HG02571 (cell line): Measurements from ENCODE around the gene TPRG1L.

ENCODE experiments used
- ATAC-seq: cut with Tn5 transposase; IDR thresholded peaks from one replicate; pipeline ENCODE4 v1.9.1; 2021; ENCODE audit warnings: mild to moderate bottlenecking, moderate library complexity; ENCODE audit not compliant: unreplicated experiment

TPRG1L gene

GRCh38 chr1:3659093-3659492 lies 34.3 kb downstream of the TPRG1L start:
- no peak for ATAC-seq

- ATAC-seq, result no peak
These were observed 35.9 kb downstream of the TPRG1L start for GRCh38 chr1:3660704-3661103.

DNA sequence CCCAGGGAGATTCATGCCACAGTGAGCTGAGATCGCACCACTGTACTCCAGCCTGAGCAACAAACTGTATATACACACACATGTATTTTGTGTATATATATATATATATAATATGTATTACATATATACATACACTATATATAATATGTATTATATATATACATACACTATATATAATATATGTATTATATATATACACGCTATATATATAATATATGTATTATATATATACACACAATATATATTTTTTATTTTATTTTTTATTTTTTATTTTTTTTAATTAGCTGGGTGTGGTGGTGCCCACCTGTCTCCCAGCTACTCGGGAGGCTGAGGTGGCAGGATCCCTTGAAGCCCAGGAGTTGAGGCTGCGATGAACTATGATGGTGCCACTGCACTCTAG lies 36.8 kb downstream of the TPRG1L start:
- no peak for ATAC-seq

DNA sequence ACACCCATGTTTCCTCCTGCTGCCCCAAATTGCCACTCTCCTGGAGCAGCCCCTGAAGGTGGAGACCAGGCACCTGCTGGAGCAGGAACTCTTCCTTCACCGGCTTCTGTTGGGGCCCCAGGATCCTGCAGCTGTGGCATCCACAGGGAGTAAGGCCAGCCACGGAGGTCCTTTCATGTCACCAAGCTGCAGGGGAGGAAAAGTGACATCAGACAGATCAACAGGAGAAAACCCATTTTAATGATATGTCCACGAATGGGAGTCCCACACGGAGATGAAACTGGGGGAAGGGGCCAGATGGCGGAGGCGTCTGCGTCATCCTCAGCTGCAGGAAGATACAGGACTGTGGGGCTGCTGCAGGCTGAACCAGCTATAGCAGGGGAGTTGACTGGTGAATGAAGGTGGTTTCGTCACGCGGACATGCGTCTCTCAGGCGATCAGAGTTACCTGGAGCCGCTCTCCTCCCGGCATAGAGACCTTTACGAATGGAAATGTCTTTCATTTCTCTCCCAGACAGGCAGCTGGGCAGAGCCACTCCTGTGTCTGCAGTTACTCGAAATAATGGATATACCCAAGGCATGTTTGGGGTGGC lies 37.4 kb downstream of the TPRG1L start:
- no peak for ATAC-seq

DNA sequence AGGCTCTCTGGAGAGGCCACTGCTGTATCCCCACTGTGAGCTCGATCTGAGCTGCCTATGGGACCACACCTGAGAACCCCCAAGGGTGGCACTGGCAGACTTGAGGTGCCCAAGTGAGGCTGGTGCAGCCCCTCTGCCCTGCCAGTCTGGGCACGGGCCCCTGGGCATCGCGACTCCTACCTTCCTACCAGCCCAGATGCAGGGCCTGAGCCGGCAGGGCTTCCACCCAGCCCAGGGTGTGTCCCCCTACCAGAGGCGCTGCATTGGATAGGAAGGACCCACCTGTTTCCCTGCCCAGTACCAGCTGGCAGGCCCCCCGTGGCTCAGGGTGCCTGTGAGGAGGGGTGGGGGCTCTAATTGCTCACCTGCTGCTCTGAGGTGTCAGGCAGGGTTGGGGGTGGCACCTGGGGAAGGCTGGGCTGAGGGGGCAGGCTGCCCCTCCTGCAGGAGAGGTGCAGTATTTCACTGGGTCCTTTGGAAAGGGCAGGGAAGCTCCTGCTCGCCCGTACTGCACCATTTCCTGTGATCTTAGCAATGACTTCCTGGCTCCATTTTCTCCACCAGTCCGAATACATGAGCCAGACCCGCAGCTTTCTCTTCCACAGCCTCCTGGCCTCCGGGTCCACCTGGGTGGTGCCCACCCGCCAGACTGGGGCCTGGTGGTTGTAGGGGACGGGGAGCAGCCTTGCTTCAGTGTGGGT lies 39.3 kb downstream of the TPRG1L start:
- no peak for ATAC-seq

GRCh38 chr1:3664700-3665375 lies 40.0 kb downstream of the TPRG1L start:
- ATAC-seq, result no peak

DNA sequence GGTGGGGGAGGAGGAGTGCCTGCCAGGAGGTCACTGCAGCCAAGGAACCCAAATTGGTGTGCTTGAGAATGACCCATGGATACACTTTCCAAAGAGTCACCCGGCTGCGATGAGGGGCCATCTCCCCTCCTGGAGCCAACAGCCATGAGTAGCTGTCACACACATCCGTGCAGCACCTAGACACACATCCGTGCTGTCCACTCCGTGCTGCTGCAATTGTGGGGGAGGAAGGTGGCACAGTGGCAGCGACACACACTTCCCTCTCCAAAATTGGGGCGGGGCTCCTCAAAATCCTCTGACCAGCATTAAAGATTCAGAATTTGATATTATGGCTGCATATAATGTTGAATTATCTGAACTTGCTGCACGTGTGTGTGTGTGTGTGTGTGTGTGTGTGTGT lies 43.3 kb downstream of the TPRG1L start:
- no peak for ATAC-seq

GRCh38 chr1:3668585-3669300 lies 43.9 kb downstream of the TPRG1L start:
- no peak for ATAC-seq

DNA sequence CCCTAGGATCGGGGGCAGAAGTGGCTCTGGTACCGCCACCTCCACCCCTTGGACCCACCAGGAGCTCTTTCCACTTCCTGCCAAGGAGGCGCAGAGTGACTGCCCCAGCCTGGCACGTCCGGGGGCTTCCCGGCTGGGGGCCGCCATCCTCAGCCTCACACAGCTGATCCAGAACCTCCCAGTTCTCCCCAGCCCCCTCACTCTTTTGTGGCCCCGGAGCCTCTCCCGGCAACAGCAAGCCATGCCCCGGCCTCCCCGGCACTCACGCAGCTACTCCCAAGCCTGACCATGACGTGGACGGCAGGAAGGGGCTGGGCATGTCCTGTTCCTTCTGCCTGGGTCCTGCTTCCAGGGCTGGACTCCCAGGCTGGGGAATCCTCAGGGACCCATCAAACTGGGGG lies 44.6 kb downstream of the TPRG1L start:
- ATAC-seq, result no peak

- no peak for ATAC-seq
These were observed 45.2 kb downstream of the TPRG1L start for GRCh38 chr1:3669971-3670431.

DNA sequence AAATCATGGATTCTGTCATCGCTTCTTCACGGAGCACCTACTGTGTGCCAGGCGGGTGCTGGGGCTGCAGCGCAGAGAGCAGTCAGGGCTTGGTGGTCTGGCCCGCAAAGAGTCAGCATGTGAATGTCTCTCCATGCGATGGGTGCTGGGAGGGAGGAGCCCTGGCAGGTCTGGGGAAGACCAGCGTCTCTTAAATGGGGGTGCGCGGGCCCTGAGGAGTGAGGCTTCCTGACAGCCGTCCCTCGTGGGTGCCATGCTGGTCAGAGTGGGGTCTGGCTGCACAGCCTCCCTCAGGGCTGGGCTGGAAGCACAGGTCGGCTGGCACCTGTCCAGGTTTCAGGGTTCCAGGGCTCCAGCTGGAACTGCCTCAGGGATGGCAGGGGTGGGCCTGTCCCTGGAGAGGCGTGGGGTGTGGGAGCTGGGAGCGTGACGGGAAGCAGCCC lies 46.0 kb downstream of the TPRG1L start:
- no peak for ATAC-seq

DNA sequence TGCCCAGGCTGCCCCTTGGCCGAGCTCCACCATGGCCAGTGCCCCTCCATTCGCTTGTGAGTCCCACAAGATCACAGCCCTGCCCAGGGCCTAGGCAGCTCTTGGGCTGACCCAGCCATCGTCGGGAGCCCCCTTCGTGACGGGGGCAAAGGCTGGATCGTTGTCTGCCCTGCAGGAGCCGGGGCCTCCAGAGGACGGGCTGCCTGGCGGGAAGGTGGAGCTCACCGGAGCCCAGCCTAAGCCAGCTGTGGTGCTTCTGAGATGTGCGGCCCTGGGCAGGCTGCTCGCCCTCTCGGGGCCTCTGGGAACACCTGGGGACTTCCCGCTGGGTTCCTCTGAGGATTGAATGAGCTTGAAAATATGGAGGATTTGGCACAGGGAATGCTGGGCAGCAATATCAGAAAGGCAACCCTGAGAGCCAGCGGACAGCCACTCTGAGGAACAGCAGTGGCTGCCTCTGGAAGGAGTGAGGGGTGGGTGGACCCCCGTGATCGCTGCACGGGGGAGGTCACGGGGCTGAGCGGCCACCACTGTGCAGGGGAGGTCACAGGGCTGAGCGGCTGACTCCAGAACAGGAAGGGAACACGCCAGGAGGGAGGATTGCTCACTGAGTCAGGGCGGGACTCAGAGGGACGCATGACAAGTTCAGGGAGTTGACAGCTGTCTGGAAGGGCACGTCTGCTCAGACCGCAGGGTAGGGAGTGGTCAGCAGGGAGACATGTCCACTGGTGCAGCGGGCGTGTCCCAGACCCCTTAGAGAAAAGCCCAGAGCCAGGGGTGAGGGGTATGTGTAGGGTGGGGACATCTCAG lies 46.8 kb downstream of the TPRG1L start:
- ATAC-seq, result no peak

- no peak for ATAC-seq
These were observed 47.6 kb downstream of the TPRG1L start for GRCh38 chr1:3672231-3672970.

GRCh38 chr1:3672971-3673361 lies 48.2 kb downstream of the TPRG1L start:
- ATAC-seq, result no peak

DNA sequence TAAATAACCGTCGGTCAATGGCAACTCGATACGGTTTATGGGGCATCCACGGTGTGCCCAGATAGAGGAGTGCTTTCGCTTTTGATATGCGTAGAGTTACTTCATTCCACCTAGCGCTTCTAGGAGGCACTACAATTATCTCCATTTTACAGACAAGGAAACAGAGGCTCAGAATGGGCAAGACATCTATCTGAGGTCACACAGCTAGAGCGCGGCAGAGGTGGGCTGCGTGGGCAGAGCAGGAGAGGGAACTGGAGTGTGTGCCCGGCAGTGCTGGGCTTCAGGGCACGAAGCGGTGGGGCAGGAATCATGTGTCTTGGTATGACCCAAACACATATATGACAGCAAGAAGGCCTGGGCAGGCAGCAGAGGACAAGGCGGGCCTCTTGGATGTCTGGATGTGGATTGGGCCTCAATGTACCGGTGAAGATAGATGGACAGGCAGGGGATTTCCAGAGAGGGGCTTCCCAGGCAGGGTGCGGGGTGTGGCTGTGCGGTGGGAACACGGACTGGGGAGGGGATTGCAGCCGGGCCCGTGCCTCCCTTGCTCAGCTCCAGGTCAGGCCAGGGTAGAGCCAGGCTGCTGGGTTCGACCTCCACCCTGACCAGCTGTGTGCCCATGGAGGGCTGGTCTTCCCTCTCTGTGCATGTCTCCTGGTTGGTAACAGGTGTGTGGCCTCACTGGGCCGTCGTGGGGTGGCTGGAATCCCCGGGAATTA lies 48.7 kb downstream of the TPRG1L start:
- ATAC-seq, result no peak

DNA sequence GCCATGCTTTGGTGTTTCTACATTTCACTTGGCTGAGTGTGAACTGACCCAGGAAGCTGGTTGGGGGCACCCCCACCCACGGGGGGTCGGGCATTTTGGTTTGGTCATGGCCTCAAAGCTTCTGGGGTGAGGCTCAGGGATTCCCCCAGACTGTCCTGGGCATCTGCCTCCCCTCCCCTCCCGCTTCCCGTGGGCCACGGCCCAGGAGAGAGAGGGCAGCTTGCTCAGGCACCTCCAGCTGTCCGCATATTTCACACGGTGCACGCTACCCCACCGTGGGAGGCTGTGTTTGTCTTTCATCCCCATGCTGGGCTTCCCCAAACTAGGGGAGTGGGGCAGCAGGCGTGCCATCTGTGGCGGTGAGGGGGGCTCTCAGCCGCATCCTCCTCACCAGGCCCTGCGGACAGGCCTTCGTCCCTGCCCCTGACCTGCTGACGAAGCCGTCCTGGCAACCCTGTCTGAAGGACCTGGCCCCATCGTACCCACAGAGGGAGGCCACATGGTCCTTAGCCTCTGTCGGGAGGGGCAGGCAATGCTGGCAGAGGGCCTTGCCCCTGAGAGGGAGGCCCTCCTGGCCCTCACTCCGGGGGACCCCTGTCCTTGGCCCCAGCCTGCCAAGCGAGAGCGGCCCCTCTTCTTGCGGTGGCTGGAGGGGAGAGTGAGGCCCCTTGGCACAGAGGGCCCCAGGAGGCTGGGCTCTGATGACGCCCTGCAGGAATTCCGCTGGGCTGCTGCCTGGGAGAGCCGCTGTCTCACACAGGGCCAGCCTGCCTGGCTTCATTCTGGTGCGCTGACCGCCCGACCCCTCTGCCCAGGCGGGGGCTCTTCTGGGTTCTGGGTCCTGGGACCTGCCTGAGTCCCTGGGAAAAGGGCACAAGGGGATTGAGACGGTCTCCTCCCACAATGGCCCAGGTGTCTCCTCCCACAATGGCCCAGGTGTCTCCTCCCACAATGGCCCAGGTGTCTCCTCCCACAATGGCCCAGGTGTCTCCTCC lies 49.6 kb downstream of the TPRG1L start:
- ATAC-seq, result no peak

- no peak for ATAC-seq
These were observed 50.6 kb downstream of the TPRG1L start for GRCh38 chr1:3675436-3675835.
